Effector memory CD4-positive, alpha-beta T cell (primary cell): ENCODE measurements around the gene ZBTB45.
"Not testable (repeated sequence)": the region's sequence is repeated elsewhere in the genome, so short reads cannot be mapped to it uniquely, and the experiment has no call there.

Experiments used
- DNase-seq, 3 donors: peaks; one replicate each; pipeline ENCODE4 v3.0.0-alpha.2; 2020
- H3K27ac ChIP-seq: 2 replicates; pipeline ENCODE4 v1.7.0; 2013; ENCODE audit warnings: mild to moderate bottlenecking, low read length, moderate library complexity; ENCODE audit not compliant: insufficient read depth, poor library complexity, severe bottlenecking
- H3K27me3 ChIP-seq: replicated peaks from 2 replicates; pipeline ENCODE4 v1.7.0; 2013; ENCODE audit warnings: mild to moderate bottlenecking, low read length; ENCODE audit not compliant: insufficient read depth, control insufficient read depth, poor library complexity, severe bottlenecking
- H3K36me3 ChIP-seq: 2 replicates; pipeline ENCODE4 v1.7.0; 2013; ENCODE audit warnings: mild to moderate bottlenecking, low read length, moderate library complexity; ENCODE audit not compliant: control insufficient read depth, insufficient read depth
- H3K4me1 ChIP-seq: 2 replicates; pipeline ENCODE4 v1.7.0; 2013; ENCODE audit warnings: low read length, mild to moderate bottlenecking; ENCODE audit not compliant: control insufficient read depth, insufficient read depth, poor library complexity, severe bottlenecking
- H3K4me3 ChIP-seq: 2 replicates; pipeline ENCODE4 v1.7.0; 2013; ENCODE audit warnings: low read length, low read depth, mild to moderate bottlenecking; ENCODE audit not compliant: insufficient read depth, poor library complexity, severe bottlenecking
- H3K9me3 ChIP-seq: 2 replicates; pipeline ENCODE4 v1.7.0; 2013; ENCODE audit warnings: mild to moderate bottlenecking, low read length, moderate library complexity; ENCODE audit not compliant: control insufficient read depth

The ZBTB45 gene

GRCh38 chr19:58509731-58510083, 9.9 kb downstream of the ZBTB45 start:
- no peak overlapping the region for H3K4me3 ChIP-seq
- H3K9me3 ChIP-seq: no peaks in the 10 kb centered on the region
- no peak overlapping the region for H3K27ac ChIP-seq
- no peak for DNase-seq
- H3K27me3 ChIP-seq: no peaks in the 10 kb centered on the region
- peaks cover 11% of the 10 kb centered on the region for H3K4me1 ChIP-seq
- H3K36me3 ChIP-seq: no peaks in the 10 kb centered on the region

GRCh38 chr19:58507602-58508223, 11.9 kb downstream of the ZBTB45 start:
- H3K36me3 ChIP-seq, H3K27ac ChIP-seq, H3K9me3 ChIP-seq, H3K4me3 ChIP-seq, H3K27me3 ChIP-seq, DNase-seq, H3K4me1 ChIP-seq: not testable (repeated sequence)

- Histone ChIP-seq H3K27me3 (no peaks in the 10 kb centered on the region), H3K4me1 (peaks cover 12% of the 10 kb centered on the region), H3K36me3 (no peaks in the 10 kb centered on the region), H3K9me3 (no peaks in the 10 kb centered on the region), H3K4me3 (no peak overlapping the region), H3K27ac (no peak overlapping the region)
- no peak for DNase-seq
Measured at GRCh38 chr19:58500242-58500641, 19.4 kb downstream of the ZBTB45 start.

DNA sequence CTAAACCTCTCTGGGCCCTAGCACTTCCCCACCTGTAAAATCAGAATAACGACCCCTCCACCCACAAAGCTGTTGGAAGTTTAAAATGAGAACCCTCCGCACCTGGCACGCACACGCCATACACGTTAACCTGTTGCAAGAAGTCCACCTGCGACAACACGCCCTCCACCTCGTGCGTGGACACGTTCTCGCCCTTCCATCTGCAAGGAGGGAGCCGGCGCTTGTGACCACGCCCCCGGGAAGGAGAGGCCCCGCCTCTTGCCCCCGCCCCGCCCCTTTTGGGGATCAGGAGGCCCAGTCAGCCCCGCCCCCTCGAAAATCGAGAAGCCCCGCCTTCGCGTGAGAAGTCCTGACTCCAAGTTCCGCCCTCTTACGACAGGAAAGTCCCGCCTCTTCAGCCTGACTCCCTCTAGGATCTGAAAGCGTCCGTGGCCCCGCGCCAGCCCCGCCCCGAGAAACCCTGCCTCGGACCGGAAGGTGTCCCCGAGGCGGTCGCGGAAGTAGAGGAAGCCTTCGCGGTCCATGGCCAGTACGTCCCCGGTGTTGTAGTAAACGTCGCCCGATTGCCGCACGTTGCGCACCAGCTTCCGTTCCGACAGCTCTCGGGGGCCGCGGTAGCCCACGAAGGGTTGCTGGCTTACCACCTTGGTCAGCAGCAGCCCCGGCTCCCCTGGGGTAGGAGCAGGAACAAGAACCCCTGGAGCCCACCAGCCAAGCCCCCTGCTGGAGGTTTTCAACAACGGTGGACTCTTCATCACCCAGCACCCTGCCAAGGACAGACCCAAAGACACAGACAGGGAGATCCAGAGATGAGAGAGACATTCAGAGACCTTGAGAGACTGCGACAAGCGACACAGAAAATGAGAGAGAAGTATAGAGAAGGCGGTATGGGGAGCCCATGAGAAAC, 20.3 kb downstream of the ZBTB45 start:
- DNase-seq: peak; percentile 85 to 95 (median 93)
- Histone ChIP-seq H3K36me3 (no peaks in the 10 kb centered on the region), H3K4me1 (peaks cover 12% of the 10 kb centered on the region), H3K9me3 (no peaks in the 10 kb centered on the region), H3K4me3 (peak overlapping the region; percentile 43), H3K27me3 (no peaks in the 10 kb centered on the region), H3K27ac (peak overlapping the region; percentile 35)

DNA sequence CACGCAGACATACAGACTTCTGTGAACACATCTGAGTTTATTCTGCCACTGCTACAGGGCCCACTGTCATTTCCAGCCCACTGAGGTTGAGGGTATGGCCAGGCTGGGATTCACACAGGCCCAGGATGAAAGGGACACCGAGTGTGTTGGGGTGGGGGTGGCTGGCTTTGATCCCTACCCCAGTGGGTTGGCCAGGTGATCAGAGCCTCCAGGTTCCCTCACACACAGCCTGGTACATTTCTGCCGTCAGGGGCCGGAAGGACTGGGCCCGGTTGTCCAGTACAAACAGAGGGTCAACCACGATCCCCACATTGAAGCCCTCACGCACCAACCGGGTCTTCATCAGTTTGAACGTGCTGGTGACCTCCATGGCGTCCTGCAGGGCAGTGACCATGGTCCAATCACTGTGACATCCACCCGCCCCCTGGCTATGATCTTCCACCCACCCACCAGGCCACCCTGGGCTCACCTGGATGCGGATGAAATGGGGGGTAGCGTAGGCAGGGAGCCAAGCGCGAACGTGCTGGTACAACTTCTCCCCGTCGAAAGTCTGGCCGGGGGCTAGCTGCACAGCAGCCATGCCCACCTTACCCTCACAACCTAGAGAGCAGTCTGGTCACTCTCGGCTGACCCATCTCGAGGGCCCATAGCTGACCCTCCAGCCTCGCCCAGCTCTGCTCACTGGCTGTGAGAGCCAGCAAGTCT, 21.1 kb downstream of the ZBTB45 start:
- Histone ChIP-seq H3K36me3 (no peaks in the 10 kb centered on the region), H3K27me3 (no peaks in the 10 kb centered on the region), H3K4me3 (peak overlapping the region; percentile 43), H3K4me1 (peaks cover 12% of the 10 kb centered on the region), H3K9me3 (no peaks in the 10 kb centered on the region), H3K27ac (no peak overlapping the region)
- no peak for DNase-seq

- H3K4me1 ChIP-seq: peaks cover 12% of the 10 kb centered on the region
- no peak overlapping the region for H3K27ac ChIP-seq
- no peak for DNase-seq
- H3K9me3 ChIP-seq: no peaks in the 10 kb centered on the region
- no peaks in the 10 kb centered on the region for H3K36me3 ChIP-seq
- H3K4me3 ChIP-seq: no peak overlapping the region
- H3K27me3 ChIP-seq: no peaks in the 10 kb centered on the region
Measured at GRCh38 chr19:58497634-58498170, 21.9 kb downstream of the ZBTB45 start.

DNA sequence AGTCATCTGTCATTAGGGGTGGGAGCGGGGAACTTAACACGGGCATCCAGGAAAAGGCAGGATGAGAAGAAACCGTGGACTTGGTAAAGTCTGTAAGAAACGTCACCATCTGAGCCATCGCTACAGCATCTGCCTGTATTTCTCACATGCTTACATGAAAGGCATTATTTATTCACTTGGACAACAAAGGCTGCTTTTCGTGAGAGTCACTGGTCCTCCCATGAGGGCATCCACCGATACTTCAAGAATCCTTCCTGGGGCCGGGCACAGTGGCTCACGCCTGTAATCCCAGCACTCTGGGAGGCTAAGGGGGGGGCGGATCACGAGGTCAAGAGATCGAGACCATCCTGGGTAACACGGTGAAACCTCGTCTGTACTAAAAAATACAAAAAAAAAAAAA, 27.3 kb downstream of the ZBTB45 start:
- no peaks in the 10 kb centered on the region for H3K27me3 ChIP-seq
- no peak for DNase-seq
- no peak overlapping the region for H3K4me3 ChIP-seq
- H3K9me3 ChIP-seq: no peaks in the 10 kb centered on the region
- no peaks in the 10 kb centered on the region for H3K4me1 ChIP-seq
- no peak overlapping the region for H3K27ac ChIP-seq
- H3K36me3 ChIP-seq: no peaks in the 10 kb centered on the region

DNA sequence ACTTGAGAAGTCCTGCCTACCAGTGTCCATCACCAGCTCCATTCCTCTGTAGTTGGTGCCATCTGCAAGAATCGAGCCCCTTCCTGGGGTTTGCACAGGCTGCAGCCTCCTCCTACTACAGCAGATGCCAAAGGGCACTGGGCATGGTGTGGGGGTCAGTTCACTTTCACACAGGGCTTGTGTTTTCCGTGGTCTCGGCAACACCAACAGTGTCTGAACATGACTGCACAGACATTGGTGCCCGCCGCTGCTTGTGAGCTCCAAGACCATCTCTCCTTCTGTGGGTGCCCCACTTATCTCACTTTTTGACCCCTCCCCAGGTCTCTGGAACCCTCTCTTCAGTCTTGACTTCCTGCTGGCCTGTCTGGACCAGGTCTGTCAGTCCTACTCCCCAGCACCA, 28.2 kb downstream of the ZBTB45 start:
- Histone ChIP-seq H3K4me1 (no peaks in the 10 kb centered on the region), H3K36me3 (no peaks in the 10 kb centered on the region), H3K27ac (no peak overlapping the region), H3K4me3 (no peak overlapping the region), H3K27me3 (no peaks in the 10 kb centered on the region), H3K9me3 (no peaks in the 10 kb centered on the region)
- DNase-seq: no peak

DNA sequence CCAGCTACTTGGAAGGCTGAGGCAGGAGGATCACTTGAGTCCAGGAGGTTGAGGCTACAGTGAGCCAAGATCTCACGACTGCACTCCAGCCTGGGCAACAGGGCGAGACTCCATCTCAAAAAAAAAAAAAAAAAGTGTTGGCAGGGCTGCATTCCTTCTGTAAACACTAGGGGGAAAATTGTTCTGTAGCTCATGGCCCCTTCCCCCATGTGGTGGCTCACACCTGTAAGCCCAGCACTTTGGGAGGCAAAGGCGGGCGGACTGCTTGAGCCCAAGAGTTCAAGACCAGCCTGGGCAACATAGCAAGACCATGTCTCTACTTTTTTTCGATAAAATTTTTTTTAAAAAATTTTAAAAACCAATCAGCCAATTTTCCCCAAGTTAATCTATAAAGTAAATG, 35.3 kb downstream of the ZBTB45 start:
- not testable (repeated sequence) for H3K27me3 ChIP-seq, H3K9me3 ChIP-seq, H3K4me3 ChIP-seq, H3K4me1 ChIP-seq, H3K36me3 ChIP-seq, DNase-seq, H3K27ac ChIP-seq

GRCh38 chr19:58483776-58484175, 35.8 kb downstream of the ZBTB45 start:
- H3K27me3 ChIP-seq: no peaks in the 10 kb centered on the region
- DNase-seq: no peak
- H3K4me1 ChIP-seq: no peaks in the 10 kb centered on the region
- H3K27ac ChIP-seq: no peak overlapping the region
- no peaks in the 10 kb centered on the region for H3K9me3 ChIP-seq
- H3K36me3 ChIP-seq: no peaks in the 10 kb centered on the region
- H3K4me3 ChIP-seq: no peak overlapping the region
